Activated CD8-positive, alpha-beta T cell treated with anti-CD3 and anti-CD28 coated beads for 36 hours (primary cell): ENCODE measurements around the gene FAM3A. TPM values are rescaled to one million over a fixed set of nuclear protein-coding genes. Genes with fewer than 3 reads are reported as not detected.

Source experiments
- ATAC-seq: fragments of 200-7000 bp; cut with Tn5 transposase; one replicate; pipeline ENCODE4 v1.10.0; 2021; ENCODE audit warnings: mild to moderate bottlenecking, moderate library complexity
- CTCF ChIA-PET: fragments of 350-600 bp; sonication (Branson Sonifier 250); formaldehyde crosslinking; loops from one replicate; lab custom pipeline; 2021; ENCODE audit warnings: antibody characterized with exemption; lab: Charles Lee
- POLR2A ChIA-PET: fragments of 350-600 bp; sonication (Branson Sonifier 250); formaldehyde crosslinking; loops from one replicate; lab custom pipeline; 2021; ENCODE audit warnings: antibody characterized with exemption; lab: Charles Lee
- DNase-seq: peaks from one replicate; pipeline ENCODE4 v3.0.0-alpha.2; 2020
- H3K27ac Mint-ChIP-seq: one replicate; pipeline ENCODE4 v1.8.0; 2021; ENCODE audit warnings: mild to moderate bottlenecking, mixed read lengths
- H3K27me3 Mint-ChIP-seq: one replicate; pipeline ENCODE4 v1.8.0; 2021; ENCODE audit warnings: mixed read lengths
- H3K36me3 Mint-ChIP-seq: one replicate; pipeline ENCODE4 v1.8.0; 2021; ENCODE audit warnings: low read depth, mixed read lengths
- H3K4me1 Mint-ChIP-seq: one replicate; pipeline ENCODE4 v1.8.0; 2021; ENCODE audit warnings: low read depth, mixed read lengths
- H3K4me3 Mint-ChIP-seq: one replicate; pipeline ENCODE4 v1.8.0; 2021; ENCODE audit warnings: mild to moderate bottlenecking, moderate library complexity, mixed read lengths
- H3K9me3 Mint-ChIP-seq: one replicate; pipeline ENCODE4 v1.8.0; 2021; ENCODE audit warnings: mixed read lengths
- CTCF ChIP-seq: fragments of 200-600 bp; IDR thresholded peaks from one replicate; pipeline ENCODE4 v1.8.0; 2022; ENCODE audit warnings: antibody characterized with exemption, mild to moderate bottlenecking
- intact Hi-C: fragments of 100-400 bp; cut with micrococcal nuclease; formaldehyde crosslinking; loops from one replicate; pipeline ENCODE4 v1.10.0; 2022
- total RNA-seq, 2 experiments: library from RNA; stranded (reverse); gene quantifications; one replicate each; pipeline ENCODE4 v1.2.3, GENCODE V29; 2021

Gene FAM3A
- total RNA-seq, 2 experiments from 2014 or later: 27.9 to 31.9 TPM

- H3K27me3 Mint-ChIP-seq: no peaks in the 10 kb centered on the region
Measured at GRCh38 chrX:154468217-154468616, 47.8 kb downstream of the FAM3A start.

GRCh38 chrX:154467556-154467955, 48.5 kb downstream of the FAM3A start:
- no peak overlapping the region for H3K4me3 Mint-ChIP-seq
- no peak for ATAC-seq
- no peak for DNase-seq
- H3K36me3 Mint-ChIP-seq: no peaks in the 10 kb centered on the region
- no peaks in the 10 kb centered on the region for H3K9me3 Mint-ChIP-seq
- no peak overlapping the region for H3K27ac Mint-ChIP-seq
- H3K4me1 Mint-ChIP-seq: no peaks in the 10 kb centered on the region
- TF ChIP-seq CTCF: no peak
- intact Hi-C loops: no loop called here
- CTCF ChIA-PET: no interaction called here
- POLR2A ChIA-PET: interaction anchor here (0.9 kb wide), 1 partner anchor 22 kb away, joined by 3 read pairs; no protein-coding TSS in a partner anchor
- H3K27me3 Mint-ChIP-seq: no peaks in the 10 kb centered on the region

More at GRCh38 chrX:154468217-154468616, 47.8 kb downstream of the FAM3A start:
- ATAC-seq: no peak
- ChIA-PET CTCF (no interaction called here), POLR2A (interaction anchor here (0.8 kb wide), 1 partner anchor 85 kb away, joined by 3 read pairs; no protein-coding TSS in a partner anchor)
- no peak for DNase-seq
- intact Hi-C loops: no loop called here
- no peak overlapping the region for H3K27ac Mint-ChIP-seq
- peaks cover 2% of the 10 kb centered on the region for H3K36me3 Mint-ChIP-seq
- no peaks in the 10 kb centered on the region for H3K9me3 Mint-ChIP-seq
- TF ChIP-seq CTCF: no peak
- no peak overlapping the region for H3K4me3 Mint-ChIP-seq
- H3K4me1 Mint-ChIP-seq: no peaks in the 10 kb centered on the region

GRCh38 chrX:154466907-154467306, 49.1 kb downstream of the FAM3A start:
- intact Hi-C loops: no loop called here
- no peaks in the 10 kb centered on the region for H3K4me1 Mint-ChIP-seq
- POLR2A ChIA-PET: interaction anchor here (0.9 kb wide), 1 partner anchor 23 kb away, joined by 3 read pairs; no protein-coding TSS in a partner anchor
- no peak overlapping the region for H3K27ac Mint-ChIP-seq
- CTCF ChIA-PET: no interaction called here
- no peak overlapping the region for H3K4me3 Mint-ChIP-seq
- no peak for ATAC-seq
- H3K9me3 Mint-ChIP-seq: no peaks in the 10 kb centered on the region
- no peak for DNase-seq
- TF ChIP-seq CTCF: no peak
- H3K36me3 Mint-ChIP-seq: no peaks in the 10 kb centered on the region
- no peaks in the 10 kb centered on the region for H3K27me3 Mint-ChIP-seq

GRCh38 chrX:154466036-154466435, 50.0 kb downstream of the FAM3A start:
- CTCF ChIA-PET: no interaction called here
- ATAC-seq: no peak
- Mint-ChIP-seq H3K36me3 (peaks cover under 1% of the 10 kb centered on the region), H3K9me3 (no peaks in the 10 kb centered on the region), H3K4me1 (peaks cover 3% of the 10 kb centered on the region), H3K27ac (no peak overlapping the region), H3K4me3 (no peak overlapping the region), H3K27me3 (no peaks in the 10 kb centered on the region)
- intact Hi-C loops: no loop called here
- no peak for TF ChIP-seq CTCF
- DNase-seq: no peak
- POLR2A ChIA-PET: interaction anchor here (1.3 kb wide), 1 partner anchor 11 kb away, joined by 3 read pairs; no protein-coding TSS in a partner anchor

- Mint-ChIP-seq H3K27me3 (no peaks in the 10 kb centered on the region), H3K9me3 (no peaks in the 10 kb centered on the region), H3K27ac (no peak overlapping the region), H3K4me3 (no peak overlapping the region), H3K4me1 (peaks cover 3% of the 10 kb centered on the region), H3K36me3 (peaks cover 2% of the 10 kb centered on the region)
- no peak for TF ChIP-seq CTCF
- ChIA-PET POLR2A (interaction anchor here (1.3 to 2.7 kb wide), 2 partner anchors 11 to 66 kb away, joined by 3 to 9 read pairs; no protein-coding TSS in a partner anchor), CTCF (no interaction called here)
- ATAC-seq (no peak), DNase-seq (no peak)
- intact Hi-C loops: no loop called here
Measured at GRCh38 chrX:154465601-154466000, 50.4 kb downstream of the FAM3A start.
